H1 (cell line): ENCODE measurements around the gene PLD5. TPM values are rescaled to one million over a fixed set of nuclear protein-coding genes. Genes with fewer than 3 reads are reported as not detected.

Source experiments
- CBX5 ChIP-seq: fragments of 300-800, 300-1000 bp; sonication (generic); IDR thresholded peaks from 2 replicates; pipeline ENCODE4 v1.7.1; 2016; ENCODE audit warnings: antibody characterized with exemption, low read length, low read depth
- CHD2 ChIP-seq: IDR thresholded peaks from 2 replicates; pipeline ENCODE4 v1.6.1; 2012; ENCODE audit warnings: low read length, improper control_type of control experiment
- CHD7 ChIP-seq: fragments of 300-600 bp; sonication (generic); IDR thresholded peaks from 2 replicates; pipeline ENCODE4 v1.7.1; 2012; ENCODE audit warnings: low read length, moderate library complexity, mild to moderate bottlenecking, inconsistent platforms; ENCODE audit not compliant: insufficient replicate concordance
- KDM4A ChIP-seq: IDR thresholded peaks from one replicate; pipeline ENCODE4 v1.7.1; 2012; ENCODE audit warnings: low read depth, mild to moderate bottlenecking, moderate library complexity, low read length, inconsistent platforms; ENCODE audit not compliant: severe bottlenecking
- NANOG ChIP-seq: IDR thresholded peaks from 2 replicates; pipeline ENCODE4 v1.6.1; 2011; ENCODE audit warnings: low read length, low read depth, mild to moderate bottlenecking, inconsistent platforms; ENCODE audit not compliant: insufficient read depth, poor library complexity, severe bottlenecking
- SIX5 ChIP-seq: IDR thresholded peaks from 2 replicates; pipeline ENCODE4 v1.6.1; 2011; ENCODE audit warnings: mild to moderate bottlenecking, low read depth, low read length
- SP1 ChIP-seq: IDR thresholded peaks from 2 replicates; pipeline ENCODE4 v1.6.1; 2011; ENCODE audit warnings: low read depth, low read length
- SP2 ChIP-seq: IDR thresholded peaks from 2 replicates; pipeline ENCODE4 v1.6.1; 2012; ENCODE audit warnings: mild to moderate bottlenecking, low read length, inconsistent platforms
- TEAD4 ChIP-seq: IDR thresholded peaks from 2 replicates; pipeline ENCODE4 v1.6.1; 2012; ENCODE audit warnings: low read depth, low read length, inconsistent platforms, mixed read lengths
- polyA plus RNA-seq, 7 experiments: library from polyadenylated mRNA; depleted of rRNA in 3 of 7; stranded (reverse) in 5 of 7; unstranded in 2 of 7; fragments of >200 nt in 5 of 7; fragments of 200-250 nt in 2 of 7; gene quantifications; 1 replicate in 5 of 7; 2 replicates in 1 of 7; 4 replicates in 1 of 7; pipeline versions ENCODE4 v1.2.1 to v1.2.3, GENCODE V29; 2011 to 2013; ENCODE audit warnings: missing spikeins in 2 of 7, mixed read lengths in 2 of 7
- total RNA-seq: library from RNA; stranded (reverse); fragmentation: NEBNext Ultra II Directional; extraction: Animal tissue kit (Norgen Biotek cat#: 25700); gene quantifications from 2 replicates; pipeline ENCODE4 v1.2.1, GENCODE V29; 2021

Gene PLD5
- total and polyA plus RNA-seq, 2 of the 8 experiments (the other 6 are each of a cell fraction or from before 2014, with no cell fraction given), result 0.86 to 8.5 TPM

DNA sequence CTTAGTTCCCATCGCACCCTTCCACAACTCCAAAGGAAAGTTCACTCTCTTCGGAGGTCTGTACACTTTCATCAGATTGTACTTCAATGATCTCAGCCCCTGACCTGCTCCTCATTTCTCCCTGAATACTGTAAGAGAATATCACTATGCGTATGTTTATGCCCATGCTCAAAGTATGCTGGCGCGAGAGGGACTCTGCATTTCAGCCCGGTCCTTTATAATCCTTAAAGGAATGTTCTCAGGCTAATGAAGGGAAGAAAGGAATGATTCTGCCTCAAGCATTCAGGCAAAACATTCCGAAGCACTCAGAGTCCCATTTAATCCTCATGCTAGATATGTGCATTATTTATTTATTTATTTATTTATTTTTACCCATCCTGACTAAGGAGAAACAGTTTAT is 76.8 kb downstream of the PLD5 start (continued):
- TF ChIP-seq CHD7 (no peak), KDM4A (no peak), SP1 (0 out of 2 replicates have a peak, but pooled peaks have one; percentile 30), CBX5 (no peak), NANOG (peak; percentile 14), SP2 (no peak), CHD2 (no peak), SIX5 (no peak), TEAD4 (peak; percentile 57; the same call in 1 of the 2 replicates)
